Adrenal gland (tissue), 5 donors: Measurements from ENCODE around the gene ATP13A2.

Source experiments
- POLR2A ChIP-seq, 2 donors: fragments of 450-650 bp; IDR thresholded peaks; one replicate each; pipeline ENCODE4 v1.6.1; 2017; ENCODE audit warnings: antibody characterized with exemption in 2 of 2, mild to moderate bottlenecking in 2 of 2, moderate library complexity in 1 of 2
- TF ChIP-seq, protein P1 (sequence below), 6 experiments: fragments of 450-650 bp in 4 of 6; fragments of 200-600 bp in 2 of 6; sonication (generic) in 1 of 6; IDR thresholded peaks; 1 replicate in 5 of 6; 2 replicates in 1 of 6; pipeline versions ENCODE4 v1.5.1 to v1.8.0; 2016 to 2021; ENCODE audit warnings: antibody characterized with exemption in 6 of 6, mild to moderate bottlenecking in 2 of 6, moderate library complexity in 1 of 6
- donor health status: DM: no; HTN: no; CAD: no.

DNA sequence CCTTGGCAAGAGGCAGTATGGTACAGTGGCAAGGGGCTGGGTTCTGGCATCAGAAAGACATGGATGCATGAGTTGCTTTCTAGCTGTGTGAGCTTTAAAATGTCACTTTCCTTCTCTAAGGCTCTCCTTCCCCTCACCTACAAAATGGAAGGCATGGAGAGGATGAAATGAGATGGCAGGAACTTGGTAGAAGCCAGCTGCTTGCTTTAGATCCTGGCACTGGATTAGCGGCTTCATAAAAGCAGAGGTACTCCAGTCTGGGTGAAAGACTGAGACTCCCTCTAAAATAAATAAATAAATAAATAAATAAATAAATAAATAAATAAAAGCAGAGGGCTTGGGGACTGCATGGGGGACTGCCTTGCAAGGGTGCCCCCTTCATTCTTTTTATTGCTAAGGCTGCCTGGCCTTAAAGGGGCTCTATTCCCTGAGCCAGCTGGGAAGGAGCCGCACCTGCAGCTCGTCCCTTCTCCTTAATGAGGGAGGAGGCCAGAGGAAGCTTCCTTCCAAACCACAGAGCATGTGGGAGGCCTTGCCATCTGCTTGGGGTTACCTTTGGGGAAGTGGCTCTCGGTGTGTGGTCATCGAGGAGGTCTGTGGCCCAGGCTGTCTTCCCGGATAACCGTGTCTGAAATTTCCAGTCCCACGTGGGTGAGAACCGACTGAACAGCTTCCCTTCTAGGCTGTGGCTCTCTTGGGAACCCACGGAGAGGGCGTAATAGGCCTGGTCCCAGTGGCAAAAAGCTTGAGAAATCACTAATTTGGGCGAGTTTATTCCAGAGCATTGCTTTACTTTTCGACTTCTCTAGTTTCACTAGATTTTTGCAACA lies 2.0 kb upstream of the ATP13A2 start:
- TF ChIP-seq, protein P1, sequence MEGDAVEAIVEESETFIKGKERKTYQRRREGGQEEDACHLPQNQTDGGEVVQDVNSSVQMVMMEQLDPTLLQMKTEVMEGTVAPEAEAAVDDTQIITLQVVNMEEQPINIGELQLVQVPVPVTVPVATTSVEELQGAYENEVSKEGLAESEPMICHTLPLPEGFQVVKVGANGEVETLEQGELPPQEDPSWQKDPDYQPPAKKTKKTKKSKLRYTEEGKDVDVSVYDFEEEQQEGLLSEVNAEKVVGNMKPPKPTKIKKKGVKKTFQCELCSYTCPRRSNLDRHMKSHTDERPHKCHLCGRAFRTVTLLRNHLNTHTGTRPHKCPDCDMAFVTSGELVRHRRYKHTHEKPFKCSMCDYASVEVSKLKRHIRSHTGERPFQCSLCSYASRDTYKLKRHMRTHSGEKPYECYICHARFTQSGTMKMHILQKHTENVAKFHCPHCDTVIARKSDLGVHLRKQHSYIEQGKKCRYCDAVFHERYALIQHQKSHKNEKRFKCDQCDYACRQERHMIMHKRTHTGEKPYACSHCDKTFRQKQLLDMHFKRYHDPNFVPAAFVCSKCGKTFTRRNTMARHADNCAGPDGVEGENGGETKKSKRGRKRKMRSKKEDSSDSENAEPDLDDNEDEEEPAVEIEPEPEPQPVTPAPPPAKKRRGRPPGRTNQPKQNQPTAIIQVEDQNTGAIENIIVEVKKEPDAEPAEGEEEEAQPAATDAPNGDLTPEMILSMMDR (IDR thresholded peaks at IDR 0.05): no peak
- TF ChIP-seq POLR2A (IDR thresholded peaks at IDR 0.05): no peak
